ENCODE data around the gene SSH3. TPM values are rescaled to one million over a fixed set of nuclear protein-coding genes. Genes with fewer than 3 reads are reported as not detected.

Gene SSH3
- total RNA-seq, 2 experiments from 2014 or later, result 7.4 to 9.1 TPM

- H3K4me1 Mint-ChIP-seq (ENCODE audit: low read depth), result peaks cover 14% of the 10 kb centered on the region
- ATAC-seq (peak; percentile 23), DNase-seq (no peak)
- no peak overlapping the region for H3K27ac Mint-ChIP-seq
- ChIA-PET CTCF (interaction anchor here (0.8 to 4.5 kb wide), 9 partner anchors 10 to 50 kb away, joined by 3 to 23 read pairs (median 4); partner anchors contain the start of genes ANKRD13D and POLD4), POLR2A (interaction anchor here (0.6 to 6.9 kb wide), 13 partner anchors 12 to 100 kb away, joined by 3 to 88 read pairs (median 3); partner anchors contain the start of gene ANKRD13D)
- intact Hi-C loops (cut with micrococcal nuclease), result no loop called here
- no peaks in the 10 kb centered on the region for H3K9me3 Mint-ChIP-seq
- TF ChIP-seq CTCF (IDR thresholded peaks at IDR 0.05), result no peak
- peaks cover 25% of the 10 kb centered on the region for H3K36me3 Mint-ChIP-seq (ENCODE audit: low read depth)
- H3K4me3 Mint-ChIP-seq, result peak overlapping the region; percentile 45
- H3K27me3 Mint-ChIP-seq, result no peaks in the 10 kb centered on the region
Measured at GRCh38 chr11:67302571-67303131, 679 bp upstream of the SSH3 start.

- ChIA-PET POLR2A (interaction anchor here (1.0 to 6.9 kb wide), 7 partner anchors 10 to 64 kb away, joined by 3 to 88 read pairs (median 5); partner anchors contain the start of gene ANKRD13D), CTCF (interaction anchor here (1.0 to 4.5 kb wide), 7 partner anchors 10 to 49 kb away, joined by 3 to 23 read pairs (median 3); partner anchors contain the start of genes ANKRD13D and POLD4)
- ATAC-seq (peak; percentile 41), DNase-seq (peak; percentile 43)
- no peak for TF ChIP-seq CTCF (IDR thresholded peaks at IDR 0.05)
- intact Hi-C loops (cut with micrococcal nuclease), result no loop called here
- H3K9me3 Mint-ChIP-seq, result no peaks in the 10 kb centered on the region
- peaks cover 12% of the 10 kb centered on the region for H3K36me3 Mint-ChIP-seq (ENCODE audit: low read depth)
- peaks cover 7% of the 10 kb centered on the region for H3K4me1 Mint-ChIP-seq (ENCODE audit: low read depth)
- no peak overlapping the region for H3K27ac Mint-ChIP-seq
- H3K27me3 Mint-ChIP-seq, result no peaks in the 10 kb centered on the region
- H3K4me3 Mint-ChIP-seq, result peak overlapping the region; percentile 59
Measured at GRCh38 chr11:67303835-67304411, 593 bp downstream of the SSH3 start.

- H3K9me3 Mint-ChIP-seq, result no peaks in the 10 kb centered on the region
- POLR2A ChIA-PET, result interaction anchor here (0.7 to 6.9 kb wide), 8 partner anchors 10 to 64 kb away, joined by 3 to 88 read pairs (median 6); partner anchors contain the start of gene ANKRD13D
- DNase-seq, result no peak
- H3K4me1 Mint-ChIP-seq (ENCODE audit: low read depth), result peaks cover 7% of the 10 kb centered on the region
- peaks cover 12% of the 10 kb centered on the region for H3K36me3 Mint-ChIP-seq (ENCODE audit: low read depth)
- no peak for TF ChIP-seq CTCF (IDR thresholded peaks at IDR 0.05)
- H3K27me3 Mint-ChIP-seq, result no peaks in the 10 kb centered on the region
- no peak overlapping the region for H3K27ac Mint-ChIP-seq
- H3K4me3 Mint-ChIP-seq, result peak overlapping the region; percentile 59
- ATAC-seq, result no peak
- CTCF ChIA-PET, result interaction anchor here (0.6 to 4.5 kb wide), 5 partner anchors 9 to 48 kb away, joined by 3 to 23 read pairs (median 3); partner anchors contain the start of gene POLD4
- intact Hi-C loops (cut with micrococcal nuclease), result no loop called here
Measured at GRCh38 chr11:67304511-67305113, 1.3 kb downstream of the SSH3 start.

GRCh38 chr11:67306769-67307544 lies 3.6 kb downstream of the SSH3 start:
- no peak for TF ChIP-seq CTCF (IDR thresholded peaks at IDR 0.05)
- POLR2A ChIA-PET, result interaction anchor here (1.0 to 1.4 kb wide), 5 partner anchors 10 to 102 kb away, joined by 3 to 7 read pairs (median 4); partner anchors contain the start of gene ANKRD13D
- no peak for DNase-seq

More at GRCh38 chr11:67306769-67307544, 3.6 kb downstream of the SSH3 start:
- Mint-ChIP-seq H3K27me3 (no peaks in the 10 kb centered on the region), H3K36me3 (ENCODE audit: low read depth) (peaks cover 7% of the 10 kb centered on the region), H3K9me3 (no peaks in the 10 kb centered on the region), H3K27ac (no peak overlapping the region), H3K4me3 (no peak overlapping the region), H3K4me1 (ENCODE audit: low read depth) (peaks cover 12% of the 10 kb centered on the region)
- intact Hi-C loops (cut with micrococcal nuclease), result no loop called here
- no peak for ATAC-seq
- CTCF ChIA-PET, result interaction anchor here (1.0 to 1.8 kb wide), 3 partner anchors 10 to 45 kb away, joined by 3 to 7 read pairs (median 3); no protein-coding TSS in a partner anchor
